SK-N-SH treated with all-trans-retinoic acid at 6 μM for 48 hours (cell line): ENCODE data around the gene OBSCN.

Experiments used
- ATAC-seq: fragments of 200-7000 bp; cut with Tn5 transposase; 3 replicates; pipeline ENCODE4 v1.9.1; 2020; ENCODE audit warnings: mild to moderate bottlenecking, moderate library complexity
- ARNTL ChIP-seq: fragments of 450-650 bp; formaldehyde crosslinking; IDR thresholded peaks from 2 replicates; pipeline ENCODE4 v1.5.0; 2020; ENCODE audit warnings: low read depth, mild to moderate bottlenecking, moderate library complexity, borderline replicate concordance
- BACH2 ChIP-seq: fragments of 250-450 bp; sonication (Bioruptor Pico); IDR thresholded peaks from 2 replicates; pipeline ENCODE4 v1.9.0; 2021; ENCODE audit warnings: mild to moderate bottlenecking, borderline replicate concordance
- CSDC2 ChIP-seq: fragments of 250-450 bp; sonication (Bioruptor Pico); IDR thresholded peaks from 2 replicates; pipeline ENCODE4 v1.5.0; 2020; ENCODE audit warnings: mild to moderate bottlenecking, moderate library complexity
- ESRRG ChIP-seq: fragments of 250-450 bp; sonication (Bioruptor Pico); IDR thresholded peaks from 2 replicates; pipeline ENCODE4 v1.6.1; 2021; ENCODE audit warnings: mild to moderate bottlenecking
- GLIS3 ChIP-seq: fragments of 250-450 bp; sonication (Bioruptor Pico); IDR thresholded peaks from 2 replicates; pipeline ENCODE4 v1.5.0; 2020; ENCODE audit warnings: mild to moderate bottlenecking, moderate library complexity
- ISL1 ChIP-seq: fragments of 250-450 bp; sonication (Bioruptor Pico); IDR thresholded peaks from 2 replicates; pipeline ENCODE4 v2.1.2; 2022; ENCODE audit warnings: mild to moderate bottlenecking, moderate library complexity
- OSR1 ChIP-seq: fragments of 250-450 bp; sonication (Bioruptor Pico); IDR thresholded peaks from 2 replicates; pipeline ENCODE4 v1.8.0; 2022; ENCODE audit warnings: moderate library complexity, mild to moderate bottlenecking, inconsistent platforms
- RARB ChIP-seq: fragments of 250-450 bp; sonication (Bioruptor Pico); IDR thresholded peaks from 2 replicates; pipeline ENCODE4 v1.8.0; 2021; ENCODE audit warnings: mild to moderate bottlenecking, moderate library complexity
- SNAI2 ChIP-seq: fragments of 250-450 bp; sonication (Bioruptor Pico); IDR thresholded peaks from 2 replicates; pipeline ENCODE4 v1.5.0; 2020; ENCODE audit warnings: mild to moderate bottlenecking, moderate library complexity
- TCF4 ChIP-seq: fragments of 250-450 bp; sonication (Bioruptor Pico); IDR thresholded peaks from 2 replicates; pipeline ENCODE4 v1.8.0; 2021; ENCODE audit warnings: mild to moderate bottlenecking, moderate library complexity, borderline replicate concordance
- ZC3H10 ChIP-seq: fragments of 250-450 bp; sonication (Bioruptor Pico); IDR thresholded peaks from 2 replicates; pipeline ENCODE4 v1.5.1; 2021; ENCODE audit warnings: mild to moderate bottlenecking, moderate library complexity
- ZFP3 ChIP-seq: fragments of 250-450 bp; sonication (Bioruptor Pico); IDR thresholded peaks from 2 replicates; pipeline ENCODE4 v1.5.0; 2020; ENCODE audit warnings: mild to moderate bottlenecking, moderate library complexity
- ZFP30 ChIP-seq: fragments of 450-650 bp; formaldehyde crosslinking; IDR thresholded peaks from 2 replicates; pipeline ENCODE4 v1.5.0; 2022; ENCODE audit warnings: mild to moderate bottlenecking, moderate library complexity
- ZNF70 ChIP-seq: fragments of 450-650 bp; formaldehyde crosslinking; IDR thresholded peaks from 2 replicates; pipeline ENCODE4 v1.5.0; 2020; ENCODE audit warnings: mild to moderate bottlenecking, moderate library complexity
- ZNF8 ChIP-seq: fragments of 450-650 bp; formaldehyde crosslinking; IDR thresholded peaks from 2 replicates; pipeline ENCODE4 v1.5.0; 2020; ENCODE audit warnings: mild to moderate bottlenecking, moderate library complexity
- TF ChIP-seq, protein P1 (sequence below): fragments of 250-450 bp; sonication (Bioruptor Pico); IDR thresholded peaks from 2 replicates; pipeline ENCODE4 v1.8.0; 2021; ENCODE audit warnings: low read depth, mild to moderate bottlenecking, moderate library complexity, borderline replicate concordance
- TF ChIP-seq, protein P2 (sequence below): fragments of 250-450 bp; sonication (Bioruptor Pico); IDR thresholded peaks from 2 replicates; pipeline ENCODE4 v1.5.0; 2020; ENCODE audit warnings: mild to moderate bottlenecking, moderate library complexity
- TF ChIP-seq, protein P3 (sequence below): fragments of 250-450 bp; sonication (Bioruptor Pico); IDR thresholded peaks from 2 replicates; pipeline ENCODE4 v1.8.0; 2020; ENCODE audit warnings: mild to moderate bottlenecking, moderate library complexity, borderline replicate concordance
- TF ChIP-seq, protein P4 (sequence below): fragments of 250-450 bp; sonication (Bioruptor Pico); IDR thresholded peaks from 2 replicates; pipeline ENCODE4 v1.5.1; 2021; ENCODE audit warnings: mild to moderate bottlenecking, moderate library complexity
- TF ChIP-seq, protein P5 (sequence below): fragments of 250-450 bp; sonication (Bioruptor Pico); IDR thresholded peaks from 2 replicates; pipeline ENCODE4 v1.5.1; 2020; ENCODE audit warnings: low read depth, mild to moderate bottlenecking, moderate library complexity

OBSCN gene

DNA sequence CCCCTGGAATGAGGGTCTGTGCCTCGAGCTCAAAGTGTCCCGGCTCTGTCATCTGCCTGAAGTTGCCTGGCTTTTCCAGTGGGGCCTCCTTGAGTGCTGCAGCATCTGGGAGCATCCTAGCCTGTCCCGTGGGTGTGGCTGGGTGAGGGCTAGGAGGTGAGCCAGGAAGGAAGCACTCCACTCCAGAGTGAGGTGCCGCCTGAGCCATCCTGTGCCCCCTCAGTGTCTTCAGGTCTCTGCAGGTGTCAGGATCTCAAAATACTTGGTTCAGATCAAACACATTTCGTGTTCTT lies 30.7 kb upstream of the OBSCN start:
- no peak for ATAC-seq
- TF ChIP-seq GLIS3 (CRISPR knock-in tag) (no peak), TCF4 (CRISPR knock-in tag) (no peak), CSDC2 (no peak), ZFP3 (CRISPR knock-in tag) (no peak), RARB (no peak), ARNTL (CRISPR knock-in tag) (no peak), ZFP30 (CRISPR knock-in tag) (no peak), OSR1 (CRISPR knock-in tag) (no peak)
- TF ChIP-seq, protein P1, sequence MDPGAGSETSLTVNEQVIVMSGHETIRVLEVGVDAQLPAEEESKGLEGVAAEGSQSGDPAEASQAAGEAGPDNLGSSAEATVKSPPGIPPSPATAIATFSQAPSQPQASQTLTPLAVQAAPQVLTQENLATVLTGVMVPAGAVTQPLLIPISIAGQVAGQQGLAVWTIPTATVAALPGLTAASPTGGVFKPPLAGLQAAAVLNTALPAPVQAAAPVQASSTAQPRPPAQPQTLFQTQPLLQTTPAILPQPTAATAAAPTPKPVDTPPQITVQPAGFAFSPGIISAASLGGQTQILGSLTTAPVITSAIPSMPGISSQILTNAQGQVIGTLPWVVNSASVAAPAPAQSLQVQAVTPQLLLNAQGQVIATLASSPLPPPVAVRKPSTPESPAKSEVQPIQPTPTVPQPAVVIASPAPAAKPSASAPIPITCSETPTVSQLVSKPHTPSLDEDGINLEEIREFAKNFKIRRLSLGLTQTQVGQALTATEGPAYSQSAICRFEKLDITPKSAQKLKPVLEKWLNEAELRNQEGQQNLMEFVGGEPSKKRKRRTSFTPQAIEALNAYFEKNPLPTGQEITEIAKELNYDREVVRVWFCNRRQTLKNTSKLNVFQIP (CRISPR knock-in tag), result no peak
- TF ChIP-seq, protein P2, sequence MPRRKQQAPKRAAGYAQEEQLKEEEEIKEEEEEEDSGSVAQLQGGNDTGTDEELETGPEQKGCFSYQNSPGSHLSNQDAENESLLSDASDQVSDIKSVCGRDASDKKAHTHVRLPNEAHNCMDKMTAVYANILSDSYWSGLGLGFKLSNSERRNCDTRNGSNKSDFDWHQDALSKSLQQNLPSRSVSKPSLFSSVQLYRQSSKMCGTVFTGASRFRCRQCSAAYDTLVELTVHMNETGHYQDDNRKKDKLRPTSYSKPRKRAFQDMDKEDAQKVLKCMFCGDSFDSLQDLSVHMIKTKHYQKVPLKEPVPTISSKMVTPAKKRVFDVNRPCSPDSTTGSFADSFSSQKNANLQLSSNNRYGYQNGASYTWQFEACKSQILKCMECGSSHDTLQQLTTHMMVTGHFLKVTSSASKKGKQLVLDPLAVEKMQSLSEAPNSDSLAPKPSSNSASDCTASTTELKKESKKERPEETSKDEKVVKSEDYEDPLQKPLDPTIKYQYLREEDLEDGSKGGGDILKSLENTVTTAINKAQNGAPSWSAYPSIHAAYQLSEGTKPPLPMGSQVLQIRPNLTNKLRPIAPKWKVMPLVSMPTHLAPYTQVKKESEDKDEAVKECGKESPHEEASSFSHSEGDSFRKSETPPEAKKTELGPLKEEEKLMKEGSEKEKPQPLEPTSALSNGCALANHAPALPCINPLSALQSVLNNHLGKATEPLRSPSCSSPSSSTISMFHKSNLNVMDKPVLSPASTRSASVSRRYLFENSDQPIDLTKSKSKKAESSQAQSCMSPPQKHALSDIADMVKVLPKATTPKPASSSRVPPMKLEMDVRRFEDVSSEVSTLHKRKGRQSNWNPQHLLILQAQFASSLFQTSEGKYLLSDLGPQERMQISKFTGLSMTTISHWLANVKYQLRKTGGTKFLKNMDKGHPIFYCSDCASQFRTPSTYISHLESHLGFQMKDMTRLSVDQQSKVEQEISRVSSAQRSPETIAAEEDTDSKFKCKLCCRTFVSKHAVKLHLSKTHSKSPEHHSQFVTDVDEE (CRISPR knock-in tag), result no peak
- TF ChIP-seq, protein P3, sequence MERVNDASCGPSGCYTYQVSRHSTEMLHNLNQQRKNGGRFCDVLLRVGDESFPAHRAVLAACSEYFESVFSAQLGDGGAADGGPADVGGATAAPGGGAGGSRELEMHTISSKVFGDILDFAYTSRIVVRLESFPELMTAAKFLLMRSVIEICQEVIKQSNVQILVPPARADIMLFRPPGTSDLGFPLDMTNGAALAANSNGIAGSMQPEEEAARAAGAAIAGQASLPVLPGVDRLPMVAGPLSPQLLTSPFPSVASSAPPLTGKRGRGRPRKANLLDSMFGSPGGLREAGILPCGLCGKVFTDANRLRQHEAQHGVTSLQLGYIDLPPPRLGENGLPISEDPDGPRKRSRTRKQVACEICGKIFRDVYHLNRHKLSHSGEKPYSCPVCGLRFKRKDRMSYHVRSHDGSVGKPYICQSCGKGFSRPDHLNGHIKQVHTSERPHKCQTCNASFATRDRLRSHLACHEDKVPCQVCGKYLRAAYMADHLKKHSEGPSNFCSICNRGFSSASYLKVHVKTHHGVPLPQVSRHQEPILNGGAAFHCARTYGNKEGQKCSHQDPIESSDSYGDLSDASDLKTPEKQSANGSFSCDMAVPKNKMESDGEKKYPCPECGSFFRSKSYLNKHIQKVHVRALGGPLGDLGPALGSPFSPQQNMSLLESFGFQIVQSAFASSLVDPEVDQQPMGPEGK (CRISPR knock-in tag), result no peak
- TF ChIP-seq, protein P4, sequence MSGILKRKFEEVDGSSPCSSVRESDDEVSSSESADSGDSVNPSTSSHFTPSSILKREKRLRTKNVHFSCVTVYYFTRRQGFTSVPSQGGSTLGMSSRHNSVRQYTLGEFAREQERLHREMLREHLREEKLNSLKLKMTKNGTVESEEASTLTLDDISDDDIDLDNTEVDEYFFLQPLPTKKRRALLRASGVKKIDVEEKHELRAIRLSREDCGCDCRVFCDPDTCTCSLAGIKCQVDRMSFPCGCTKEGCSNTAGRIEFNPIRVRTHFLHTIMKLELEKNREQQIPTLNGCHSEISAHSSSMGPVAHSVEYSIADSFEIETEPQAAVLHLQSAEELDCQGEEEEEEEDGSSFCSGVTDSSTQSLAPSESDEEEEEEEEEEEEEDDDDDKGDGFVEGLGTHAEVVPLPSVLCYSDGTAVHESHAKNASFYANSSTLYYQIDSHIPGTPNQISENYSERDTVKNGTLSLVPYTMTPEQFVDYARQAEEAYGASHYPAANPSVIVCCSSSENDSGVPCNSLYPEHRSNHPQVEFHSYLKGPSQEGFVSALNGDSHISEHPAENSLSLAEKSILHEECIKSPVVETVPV, result no peak
- TF ChIP-seq, all 23 proteins: peak for 0

DNA sequence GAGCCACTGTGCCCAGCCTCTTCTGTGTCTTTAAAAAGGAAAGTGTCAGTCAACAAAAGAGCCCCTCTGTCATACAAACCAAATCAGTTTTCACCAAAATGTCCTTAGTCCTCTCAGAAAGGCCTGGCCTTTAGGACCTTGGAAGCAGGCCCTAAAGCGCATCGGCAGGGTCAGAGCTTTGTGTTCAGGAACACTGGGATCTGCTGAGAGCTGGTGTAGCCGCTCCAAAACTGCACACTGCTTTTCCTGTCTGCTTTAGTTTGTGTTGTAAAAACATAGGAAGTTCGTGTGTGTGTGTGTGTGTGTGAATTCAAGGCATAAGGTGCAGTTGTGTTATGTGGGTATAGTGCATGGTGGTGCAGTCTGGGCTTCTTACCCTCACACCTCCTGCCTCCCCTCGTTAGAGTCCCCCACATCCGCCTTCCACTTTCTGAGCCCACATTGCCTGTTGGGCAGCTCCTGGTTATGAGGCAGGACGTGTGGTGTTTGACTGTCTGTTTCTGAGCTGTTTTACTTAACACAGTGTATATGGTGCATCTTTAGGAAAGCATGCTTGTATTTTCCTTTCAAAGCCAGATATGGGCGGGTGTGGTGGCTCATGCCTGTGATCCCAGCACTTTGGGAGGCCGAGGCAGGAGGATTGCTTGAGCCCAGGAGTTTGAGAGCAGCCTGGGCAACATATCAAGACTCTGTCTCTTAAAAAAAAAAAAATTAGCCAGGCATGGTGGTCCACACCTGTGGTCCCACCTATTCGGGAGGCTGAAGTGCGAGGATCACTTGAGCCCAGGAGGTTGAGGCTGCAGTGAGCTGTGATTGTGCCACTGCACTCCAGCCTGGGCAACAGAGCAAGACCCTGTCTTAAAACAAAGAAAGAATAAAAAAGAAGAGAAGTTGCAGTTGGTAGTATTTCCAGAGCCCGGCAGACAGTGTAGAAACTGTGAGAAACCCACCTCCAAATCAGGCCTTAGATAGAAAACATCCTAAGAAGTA lies 29.8 kb upstream of the OBSCN start:
- no peak for ATAC-seq
- TF ChIP-seq SNAI2 (no peak), TCF4 (CRISPR knock-in tag) (no peak), ZC3H10 (CRISPR knock-in tag) (no peak), BACH2 (no peak), ZFP3 (CRISPR knock-in tag) (no peak), RARB (no peak), ARNTL (CRISPR knock-in tag) (no peak), ZNF8 (no peak), CSDC2 (no peak), ZNF70 (no peak), ZFP30 (CRISPR knock-in tag) (no peak), ESRRG (CRISPR knock-in tag) (no peak), ISL1 (CRISPR knock-in tag) (no peak)
- TF ChIP-seq, protein P1 (CRISPR knock-in tag), result no peak
- TF ChIP-seq, protein P4, result no peak
- TF ChIP-seq, protein P5, sequence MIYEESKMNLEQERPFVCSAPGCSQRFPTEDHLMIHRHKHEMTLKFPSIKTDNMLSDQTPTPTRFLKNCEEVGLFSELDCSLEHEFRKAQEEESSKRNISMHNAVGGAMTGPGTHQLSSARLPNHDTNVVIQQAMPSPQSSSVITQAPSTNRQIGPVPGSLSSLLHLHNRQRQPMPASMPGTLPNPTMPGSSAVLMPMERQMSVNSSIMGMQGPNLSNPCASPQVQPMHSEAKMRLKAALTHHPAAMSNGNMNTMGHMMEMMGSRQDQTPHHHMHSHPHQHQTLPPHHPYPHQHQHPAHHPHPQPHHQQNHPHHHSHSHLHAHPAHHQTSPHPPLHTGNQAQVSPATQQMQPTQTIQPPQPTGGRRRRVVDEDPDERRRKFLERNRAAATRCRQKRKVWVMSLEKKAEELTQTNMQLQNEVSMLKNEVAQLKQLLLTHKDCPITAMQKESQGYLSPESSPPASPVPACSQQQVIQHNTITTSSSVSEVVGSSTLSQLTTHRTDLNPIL (CRISPR knock-in tag), result no peak
- TF ChIP-seq, protein P3 (CRISPR knock-in tag), result no peak
